SK-N-SH (cell line): ENCODE measurements around the gene TPRG1. TPM values are rescaled to one million over a fixed set of nuclear protein-coding genes. Genes with fewer than 3 reads are reported as not detected.

Experiments
- CTCF ChIA-PET: fragments of 300-600, 350-600 bp; formaldehyde crosslinking; extraction: SDS; loops from one replicate; lab custom pipeline; 2021; lab: Yijun Ruan, JAX
- POLR2A ChIA-PET: fragments of 350-600 bp; sonication (Branson Sonifier 250); formaldehyde crosslinking; extraction: SDS; loops from one replicate; lab custom pipeline; 2020; ENCODE audit warnings: antibody characterized with exemption, inconsistent platforms; lab: Yijun Ruan, JAX
- DNase-seq: peaks from one replicate; pipeline ENCODE4 v3.0.0; 2012
- H2AFZ ChIP-seq: fragments of 200-600 bp; sonication (generic); 2 replicates; pipeline ENCODE4 v1.8.1; 2016; ENCODE audit warnings: antibody characterized with exemption, mild to moderate bottlenecking, low read depth
- H3F3A ChIP-seq: fragments of 200-600 bp; sonication (generic); replicated peaks from 2 replicates; pipeline ENCODE3; 2016; ENCODE audit warnings: antibody characterized with exemption, mild to moderate bottlenecking; ENCODE audit not compliant: insufficient read depth
- H3K27ac ChIP-seq, 2 experiments: fragments of 200-500 bp in 1 of 2; fragments of 200-600 bp in 1 of 2; sonication (Bioruptor generic) in 1 of 2; sonication (generic), shearing (Covaris generic) in 1 of 2; 2 replicates each; pipeline versions ENCODE4 v1.5.1 to v1.6.1; 2014 to 2016; ENCODE audit warnings: low read depth in 2 of 2, inconsistent platforms in 1 of 2, low read length in 1 of 2, mild to moderate bottlenecking in 1 of 2, mixed read lengths in 1 of 2
- H3K27me3 ChIP-seq: fragments of 200-600 bp; sonication (generic), shearing (Covaris generic); 2 replicates; pipeline ENCODE4 v1.6.1; 2016; ENCODE audit warnings: mixed run types; ENCODE audit not compliant: insufficient read depth
- H3K36me3 ChIP-seq, 2 experiments: fragments of 200-500 bp in 1 of 2; fragments of 200-600 bp in 1 of 2; sonication (Bioruptor generic) in 1 of 2; sonication (generic) in 1 of 2; replicated peaks in 1 of 2; 2 replicates each; pipeline versions ENCODE3 to v1.5.1; 2014 to 2016; ENCODE audit warnings: low read length in 1 of 2, mild to moderate bottlenecking in 1 of 2; ENCODE audit not compliant: insufficient read depth in 2 of 2, control insufficient read depth in 1 of 2
- H3K4me1 ChIP-seq, 2 experiments: fragments of 200-500 bp in 1 of 2; fragments of 200-600 bp in 1 of 2; sonication (Bioruptor generic) in 1 of 2; sonication (generic), shearing (Covaris generic) in 1 of 2; 2 replicates each; pipeline versions ENCODE4 v1.5.1 to v1.6.1; 2014 to 2016; ENCODE audit warnings: low read depth in 1 of 2, low read length in 1 of 2, mixed run types in 1 of 2; ENCODE audit not compliant: insufficient read depth in 2 of 2, control insufficient read depth in 1 of 2
- H3K4me2 ChIP-seq: fragments of 200-600 bp; sonication (generic), shearing (Covaris generic); 2 replicates; pipeline ENCODE4 v1.6.1; 2017; ENCODE audit warnings: mixed run types
- H3K4me3 ChIP-seq, 2 experiments: fragments of 200-500 bp in 1 of 2; fragments of 200-600 bp in 1 of 2; sonication (Bioruptor generic) in 1 of 2; sonication (generic), shearing (Covaris generic) in 1 of 2; 2 replicates each; pipeline versions ENCODE4 v1.5.1 to v1.8.1; 2014 to 2016; ENCODE audit warnings: low read depth in 2 of 2, inconsistent platforms in 1 of 2, low read length in 1 of 2, mild to moderate bottlenecking in 1 of 2, mixed read lengths in 1 of 2, moderate library complexity in 1 of 2
- H3K79me2 ChIP-seq: fragments of 200-600 bp; sonication (generic); 2 replicates; pipeline ENCODE4 v1.8.1; 2017; ENCODE audit warnings: mild to moderate bottlenecking; ENCODE audit not compliant: insufficient read depth
- H3K9ac ChIP-seq: fragments of 200-600 bp; sonication (generic); 2 replicates; pipeline ENCODE4 v1.6.1; 2017; ENCODE audit warnings: mixed run types
- H3K9me2 ChIP-seq: fragments of 200-600 bp; sonication (generic); 2 replicates; pipeline ENCODE4 v1.6.1; 2017; ENCODE audit warnings: mixed run types
- H3K9me3 ChIP-seq: fragments of 200-600 bp; sonication (generic); 2 replicates; pipeline ENCODE4 v1.6.1; 2017; ENCODE audit warnings: mixed run types, mild to moderate bottlenecking, moderate library complexity
- H4K20me1 ChIP-seq: fragments of 200-600 bp; sonication (generic); 2 replicates; pipeline ENCODE4 v1.6.1; 2017; ENCODE audit warnings: mild to moderate bottlenecking, mixed run types; ENCODE audit not compliant: insufficient read depth
- CHD2 ChIP-seq: fragments of 150-350 bp; IDR thresholded peaks from 2 replicates; pipeline ENCODE4 v1.6.1; 2018; ENCODE audit warnings: low read length; ENCODE audit not compliant: partially characterized antibody
- ELF1 ChIP-seq: IDR thresholded peaks from 2 replicates; pipeline ENCODE4 v1.4.0; 2012
- FOSL2 ChIP-seq: IDR thresholded peaks from 2 replicates; pipeline ENCODE4 v1.4.0; 2012; ENCODE audit warnings: low read depth, mild to moderate bottlenecking, moderate library complexity, borderline replicate concordance
- FOXM1 ChIP-seq: IDR thresholded peaks from 2 replicates; pipeline ENCODE4 v1.4.0; 2012; ENCODE audit warnings: low read depth, mild to moderate bottlenecking
- GATA2 ChIP-seq: sonication (generic); formaldehyde crosslinking; IDR thresholded peaks from 2 replicates; pipeline ENCODE4 v1.5.0; 2020; ENCODE audit warnings: mild to moderate bottlenecking, missing genetic modification reagents
- JUND ChIP-seq: IDR thresholded peaks from 2 replicates; pipeline ENCODE4 v1.4.0; 2012
- MEF2A ChIP-seq: IDR thresholded peaks from 2 replicates; pipeline ENCODE4 v1.4.0; 2012; ENCODE audit warnings: low read depth, borderline replicate concordance
- MXI1 ChIP-seq: IDR thresholded peaks from 2 replicates; pipeline ENCODE4 v1.6.1; 2012; ENCODE audit warnings: mild to moderate bottlenecking, low read depth, low read length, improper control_type of control experiment
- RAD21 ChIP-seq: IDR thresholded peaks from 2 replicates; pipeline ENCODE4 v1.6.1; 2012; ENCODE audit warnings: mild to moderate bottlenecking, low read length
- REST ChIP-seq: IDR thresholded peaks from 2 replicates; pipeline ENCODE4 v1.6.1; 2012; ENCODE audit warnings: mild to moderate bottlenecking, low read depth, low read length, moderate library complexity
- RFX5 ChIP-seq: IDR thresholded peaks from 2 replicates; pipeline ENCODE4 v1.6.1; 2012; ENCODE audit warnings: mild to moderate bottlenecking, improper control_type of control experiment, low read length
- RXRA ChIP-seq: IDR thresholded peaks from 2 replicates; pipeline ENCODE4 v1.4.0; 2012; ENCODE audit warnings: low read depth, mild to moderate bottlenecking, borderline replicate concordance
- SMC3 ChIP-seq: IDR thresholded peaks from 2 replicates; pipeline ENCODE4 v1.6.1; 2012; ENCODE audit warnings: low read depth, low read length, improper control_type of control experiment
- WGBS: methylation state at CpG from one replicate; pipeline ENCODE4 v1.1.6; 2017; ENCODE audit warnings: low lambda C conversion rate; 5-methylcytosine and 5-hydroxymethylcytosine counted together
- polyA plus RNA-seq, 3 experiments: library from polyadenylated mRNA; depleted of rRNA; stranded (reverse); fragments of >200 nt; gene quantifications; 2 replicates each; pipeline ENCODE4 v1.2.3, GENCODE V29; 2012
- TF ChIP-seq, protein P1 (sequence below): IDR thresholded peaks from 2 replicates; pipeline ENCODE4 v1.4.0; 2012; ENCODE audit warnings: low read depth, borderline replicate concordance
- TF ChIP-seq, protein P2 (sequence below): fragments of 150-350 bp; IDR thresholded peaks from 2 replicates; pipeline ENCODE4 v1.6.1; 2016; ENCODE audit warnings: mild to moderate bottlenecking, low read depth, low read length

Gene TPRG1
- polyA plus RNA-seq, 1 of the 3 experiments (the other 2 are of a cell fraction), result 0.64 TPM

DNA sequence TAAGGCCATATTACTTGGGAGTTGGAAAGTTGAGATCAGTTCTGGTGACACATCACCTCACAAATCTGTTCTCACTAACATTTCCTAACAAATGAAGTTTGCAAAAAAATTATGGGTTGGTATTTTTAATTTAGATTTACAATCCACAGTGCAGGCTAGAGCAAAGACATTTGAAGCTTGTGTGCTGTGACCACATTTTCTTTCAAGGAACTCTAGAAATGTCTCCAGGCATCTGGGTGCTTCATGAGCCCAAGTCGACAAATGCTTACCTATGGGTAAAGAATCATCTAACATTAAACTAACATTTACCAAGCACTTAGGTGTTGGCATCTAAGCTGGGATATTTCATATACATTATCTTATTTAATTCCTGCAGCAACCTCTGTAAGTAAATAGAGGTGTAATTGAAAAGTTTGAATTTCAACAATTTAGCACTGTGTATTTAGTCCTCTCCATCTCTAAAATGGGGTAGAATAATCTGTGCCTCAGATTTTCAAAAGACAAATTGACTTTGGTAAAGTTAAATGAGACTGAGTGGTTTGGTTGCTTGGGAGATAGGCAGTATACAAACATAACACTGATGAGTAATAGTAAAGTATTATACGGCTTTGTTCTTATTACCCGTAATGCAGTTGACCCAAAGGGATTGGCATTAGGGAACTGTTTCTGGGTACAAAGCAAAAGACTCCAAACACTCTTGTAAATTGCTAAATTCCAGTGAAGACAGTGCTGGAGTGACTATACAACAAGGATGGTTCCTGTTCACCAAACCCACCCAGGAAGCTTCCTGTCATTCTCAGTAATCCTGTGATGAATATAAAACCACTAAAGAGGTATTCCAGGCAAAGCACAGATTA, 162.5 kb downstream of the TPRG1 start:
- no peaks in the 10 kb centered on the region for H3K9me3 ChIP-seq
- TF ChIP-seq MXI1, result no peak
- DNase-seq, result no peak
- H3K79me2 ChIP-seq, result no peaks in the 10 kb centered on the region
- no peaks in the 10 kb centered on the region for H3K4me1 ChIP-seq
- no peaks in the 10 kb centered on the region for H3F3A ChIP-seq
- no peaks in the 10 kb centered on the region; the same call in 1 of the 2 replicates for H3K27me3 ChIP-seq
- ChIA-PET CTCF (no interaction called here), POLR2A (no interaction called here)
- H3K4me3 ChIP-seq, result no peak overlapping the region
- H3K36me3 ChIP-seq, result no peaks in the 10 kb centered on the region
- WGBS, result 2% methylated on average over 3 of the region's 3 CpGs
- no peak overlapping the region for H2AFZ ChIP-seq
- no peak overlapping the region for H3K27ac ChIP-seq
- no peaks in the 10 kb centered on the region for H3K9me2 ChIP-seq
- no peak overlapping the region for H3K4me2 ChIP-seq
- no peak overlapping the region for H3K9ac ChIP-seq
- H4K20me1 ChIP-seq, result no peaks in the 10 kb centered on the region

- CTCF ChIA-PET, result interaction anchor here (1.1 kb wide), 1 partner anchor 10 kb away, joined by 3 read pairs; no protein-coding TSS in a partner anchor
Measured at GRCh38 chr3:189337673-189338091, 165.9 kb downstream of the TPRG1 start.

GRCh38 chr3:189338366-189338765, 166.6 kb downstream of the TPRG1 start:
- Histone ChIP-seq H4K20me1 (no peaks in the 10 kb centered on the region), H3K36me3 (no peaks in the 10 kb centered on the region), H3K9me2 (no peaks in the 10 kb centered on the region), H3K79me2 (no peaks in the 10 kb centered on the region), H3K4me2 (no peak overlapping the region), H3F3A (no peaks in the 10 kb centered on the region), H3K9ac (no peak overlapping the region), H2AFZ (no peak overlapping the region), H3K9me3 (no peaks in the 10 kb centered on the region), H3K4me3 (no peak overlapping the region), H3K4me1 (no peaks in the 10 kb centered on the region), H3K27me3 (no peaks in the 10 kb centered on the region), H3K27ac (no peak overlapping the region)
- DNase-seq, result no peak
- CTCF ChIA-PET, result interaction anchor here (1.1 kb wide), 1 partner anchor 9 kb away, joined by 3 read pairs; no protein-coding TSS in a partner anchor
- 18% methylated on average over 4 of the region's 4 CpGs for WGBS
- POLR2A ChIA-PET, result no interaction called here
- TF ChIP-seq CHD2, result no peak
- no peak for TF ChIP-seq FOXM1
- no peak for TF ChIP-seq MEF2A
- no peak for TF ChIP-seq RAD21
- no peak for TF ChIP-seq ELF1
- no peak for TF ChIP-seq RFX5
- TF ChIP-seq GATA2 (CRISPR knock-in tag), result no peak
- TF ChIP-seq, protein P1, sequence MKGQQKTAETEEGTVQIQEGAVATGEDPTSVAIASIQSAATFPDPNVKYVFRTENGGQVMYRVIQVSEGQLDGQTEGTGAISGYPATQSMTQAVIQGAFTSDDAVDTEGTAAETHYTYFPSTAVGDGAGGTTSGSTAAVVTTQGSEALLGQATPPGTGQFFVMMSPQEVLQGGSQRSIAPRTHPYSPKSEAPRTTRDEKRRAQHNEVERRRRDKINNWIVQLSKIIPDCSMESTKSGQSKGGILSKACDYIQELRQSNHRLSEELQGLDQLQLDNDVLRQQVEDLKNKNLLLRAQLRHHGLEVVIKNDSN, result no peak
- TF ChIP-seq, protein P2, sequence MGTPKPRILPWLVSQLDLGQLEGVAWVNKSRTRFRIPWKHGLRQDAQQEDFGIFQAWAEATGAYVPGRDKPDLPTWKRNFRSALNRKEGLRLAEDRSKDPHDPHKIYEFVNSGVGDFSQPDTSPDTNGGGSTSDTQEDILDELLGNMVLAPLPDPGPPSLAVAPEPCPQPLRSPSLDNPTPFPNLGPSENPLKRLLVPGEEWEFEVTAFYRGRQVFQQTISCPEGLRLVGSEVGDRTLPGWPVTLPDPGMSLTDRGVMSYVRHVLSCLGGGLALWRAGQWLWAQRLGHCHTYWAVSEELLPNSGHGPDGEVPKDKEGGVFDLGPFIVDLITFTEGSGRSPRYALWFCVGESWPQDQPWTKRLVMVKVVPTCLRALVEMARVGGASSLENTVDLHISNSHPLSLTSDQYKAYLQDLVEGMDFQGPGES, result no peak
- no peak for TF ChIP-seq SMC3
- no peak for TF ChIP-seq JUND
- TF ChIP-seq RXRA, result no peak
- TF ChIP-seq FOSL2, result no peak
- TF ChIP-seq REST, result no peak

More at GRCh38 chr3:189337673-189338091, 165.9 kb downstream of the TPRG1 start:
- DNase-seq, result no peak
- no peaks in the 10 kb centered on the region for H4K20me1 ChIP-seq
- H3K9me2 ChIP-seq, result no peaks in the 10 kb centered on the region
- no peak overlapping the region for H3K27ac ChIP-seq
- no peaks in the 10 kb centered on the region for H3K4me1 ChIP-seq
- H3F3A ChIP-seq, result no peaks in the 10 kb centered on the region
- no peak overlapping the region for H3K4me3 ChIP-seq
- H3K9ac ChIP-seq, result no peak overlapping the region
- H3K9me3 ChIP-seq, result no peaks in the 10 kb centered on the region
- H2AFZ ChIP-seq, result no peak overlapping the region
- H3K27me3 ChIP-seq, result no peaks in the 10 kb centered on the region
- H3K36me3 ChIP-seq, result no peaks in the 10 kb centered on the region
- TF ChIP-seq RAD21 (no peak), MXI1 (no peak)
- H3K4me2 ChIP-seq, result no peak overlapping the region
- POLR2A ChIA-PET, result no interaction called here
- H3K79me2 ChIP-seq, result no peaks in the 10 kb centered on the region
